Left ventricle myocardium inferior (tissue), 1 donor: ENCODE data around the gene FKBP15. TPM values are rescaled to one million over a fixed set of nuclear protein-coding genes. Genes with fewer than 3 reads are reported as not detected.
A peak's percentile ranks its signal among the peaks of the same experiment; 100 is the strongest.

Experiments
- DNase-seq: peaks from one replicate; pipeline ENCODE4 v3.0.0-alpha.2; 2020
- H3K27ac ChIP-seq: fragments of 200-600 bp; replicated peaks from 2 replicates; pipeline ENCODE4 v1.8.0; 2021
- H3K27me3 ChIP-seq: fragments of 200-600 bp; 2 replicates; pipeline ENCODE4 v1.8.0; 2021; ENCODE audit warnings: low read depth
- H3K36me3 ChIP-seq: fragments of 200-600 bp; 2 replicates; pipeline ENCODE4 v1.8.0; 2021
- H3K4me1 ChIP-seq: fragments of 200-600 bp; 2 replicates; pipeline ENCODE4 v1.8.0; 2021
- H3K4me3 ChIP-seq: fragments of 200-600 bp; 2 replicates; pipeline ENCODE4 v1.8.0; 2021; ENCODE audit warnings: mild to moderate bottlenecking, moderate library complexity
- H3K9me3 ChIP-seq: fragments of 200-600 bp; replicated peaks from 2 replicates; pipeline ENCODE4 v1.8.0; 2021
- intact Hi-C: fragments of 100-400 bp; cut with micrococcal nuclease; formaldehyde crosslinking; loops from one replicate; pipeline ENCODE4 v1.11.0; 2022
- total RNA-seq: library from RNA; stranded (reverse); fragmentation: NEBNext Ultra II Directional; extraction: Animal tissue kit (Norgen Biotek cat#: 25700); gene quantifications from one replicate; pipeline ENCODE4 v1.2.1, GENCODE V29; 2021
- TF ChIP-seq, protein P1 (sequence below): fragments of 200-600 bp; IDR thresholded peaks from 2 replicates; pipeline ENCODE4 v1.8.0; 2021; ENCODE audit warnings: antibody characterized with exemption, mild to moderate bottlenecking, borderline replicate concordance
- donor health status: DM: no; HTN: yes; CAD: no; lungs with severe emphysema.

FKBP15 gene
- total RNA-seq, 1 donor from 2014 or later, result 19.0 TPM

DNA sequence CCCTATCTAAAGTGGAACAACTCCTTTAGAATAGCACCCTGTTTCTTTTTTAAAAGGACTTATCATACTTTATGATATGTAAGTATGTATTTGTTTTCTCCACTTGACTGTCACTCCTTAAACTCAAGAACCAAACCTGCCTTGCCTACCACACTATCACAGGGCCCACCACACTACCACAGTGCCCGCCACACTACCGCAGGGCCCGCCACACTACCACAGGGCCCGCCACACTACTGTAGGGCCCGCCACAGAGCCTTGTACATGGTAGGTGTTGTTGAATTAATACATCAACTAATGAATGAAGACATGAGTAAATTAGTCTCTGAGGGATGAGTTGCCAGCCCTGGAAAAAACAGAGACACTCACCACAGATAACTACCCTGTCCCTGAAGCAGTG is 52.3 kb downstream of the FKBP15 start:
- no peaks in the 10 kb centered on the region for H3K27me3 ChIP-seq
- TF ChIP-seq, protein P1, sequence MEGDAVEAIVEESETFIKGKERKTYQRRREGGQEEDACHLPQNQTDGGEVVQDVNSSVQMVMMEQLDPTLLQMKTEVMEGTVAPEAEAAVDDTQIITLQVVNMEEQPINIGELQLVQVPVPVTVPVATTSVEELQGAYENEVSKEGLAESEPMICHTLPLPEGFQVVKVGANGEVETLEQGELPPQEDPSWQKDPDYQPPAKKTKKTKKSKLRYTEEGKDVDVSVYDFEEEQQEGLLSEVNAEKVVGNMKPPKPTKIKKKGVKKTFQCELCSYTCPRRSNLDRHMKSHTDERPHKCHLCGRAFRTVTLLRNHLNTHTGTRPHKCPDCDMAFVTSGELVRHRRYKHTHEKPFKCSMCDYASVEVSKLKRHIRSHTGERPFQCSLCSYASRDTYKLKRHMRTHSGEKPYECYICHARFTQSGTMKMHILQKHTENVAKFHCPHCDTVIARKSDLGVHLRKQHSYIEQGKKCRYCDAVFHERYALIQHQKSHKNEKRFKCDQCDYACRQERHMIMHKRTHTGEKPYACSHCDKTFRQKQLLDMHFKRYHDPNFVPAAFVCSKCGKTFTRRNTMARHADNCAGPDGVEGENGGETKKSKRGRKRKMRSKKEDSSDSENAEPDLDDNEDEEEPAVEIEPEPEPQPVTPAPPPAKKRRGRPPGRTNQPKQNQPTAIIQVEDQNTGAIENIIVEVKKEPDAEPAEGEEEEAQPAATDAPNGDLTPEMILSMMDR, result no peak
- peaks cover 42% of the 10 kb centered on the region for H3K4me1 ChIP-seq
- H3K9me3 ChIP-seq, result no peaks in the 10 kb centered on the region
- intact Hi-C loops, result no loop called here
- H3K27ac ChIP-seq, result no peak overlapping the region
- peaks cover 92% of the 10 kb centered on the region for H3K36me3 ChIP-seq
- DNase-seq, result no peak
- H3K4me3 ChIP-seq, result no peak overlapping the region

- H3K4me3 ChIP-seq, result no peak overlapping the region
- no peak for DNase-seq
- H3K27ac ChIP-seq, result peak overlapping the region; percentile 56
- TF ChIP-seq, protein P1, result no peak
- H3K36me3 ChIP-seq, result peaks cover 92% of the 10 kb centered on the region
- intact Hi-C loops, result no loop called here
- no peaks in the 10 kb centered on the region for H3K27me3 ChIP-seq
- no peaks in the 10 kb centered on the region for H3K9me3 ChIP-seq
- peaks cover 38% of the 10 kb centered on the region for H3K4me1 ChIP-seq
These were observed 55.0 kb downstream of the FKBP15 start for GRCh38 chr9:113166039-113166438.

DNA sequence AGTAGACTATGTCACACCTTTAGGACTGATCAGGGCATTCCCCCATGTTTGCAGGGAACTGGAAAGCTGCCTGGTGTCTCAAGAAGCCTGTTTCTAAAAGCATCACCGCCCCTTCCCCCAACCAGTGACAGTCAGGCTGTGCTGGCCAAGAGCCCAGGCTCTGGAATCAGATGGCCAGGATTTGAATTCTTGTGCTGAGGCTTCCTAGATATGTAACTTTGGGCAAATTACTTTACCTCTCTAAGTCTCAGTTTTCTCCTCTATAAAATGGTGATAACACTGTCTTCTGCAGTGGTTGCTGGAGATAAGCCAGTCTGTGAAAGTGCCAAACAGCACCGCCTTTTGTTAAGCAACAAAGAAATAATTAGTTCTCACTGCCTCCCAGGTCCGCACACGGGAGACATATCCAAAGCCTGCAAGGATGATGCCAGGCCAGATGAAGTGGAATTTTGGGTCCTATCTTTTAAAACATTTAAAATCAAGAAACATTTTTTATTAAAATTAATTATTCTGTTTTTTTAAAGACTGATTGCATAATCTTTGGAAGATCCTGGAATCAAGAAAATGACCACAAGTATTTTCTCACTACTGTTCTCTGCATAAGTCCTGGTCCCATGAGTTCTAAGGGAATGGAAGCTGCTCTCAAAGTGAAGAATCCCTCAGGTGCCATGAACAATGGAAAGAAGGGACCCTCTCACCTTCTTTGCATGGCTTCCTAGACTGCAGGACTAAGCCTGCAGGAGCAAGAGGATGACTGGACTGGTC is 56.4 kb downstream of the FKBP15 start:
- Histone ChIP-seq H3K4me1 (peaks cover 46% of the 10 kb centered on the region), H3K27ac (peak overlapping the region; percentile 56), H3K36me3 (peaks cover 79% of the 10 kb centered on the region), H3K9me3 (no peaks in the 10 kb centered on the region), H3K4me3 (no peak overlapping the region), H3K27me3 (no peaks in the 10 kb centered on the region)
- intact Hi-C loops, result no loop called here
- TF ChIP-seq, protein P1, result no peak
- peak; percentile 65 for DNase-seq

DNA sequence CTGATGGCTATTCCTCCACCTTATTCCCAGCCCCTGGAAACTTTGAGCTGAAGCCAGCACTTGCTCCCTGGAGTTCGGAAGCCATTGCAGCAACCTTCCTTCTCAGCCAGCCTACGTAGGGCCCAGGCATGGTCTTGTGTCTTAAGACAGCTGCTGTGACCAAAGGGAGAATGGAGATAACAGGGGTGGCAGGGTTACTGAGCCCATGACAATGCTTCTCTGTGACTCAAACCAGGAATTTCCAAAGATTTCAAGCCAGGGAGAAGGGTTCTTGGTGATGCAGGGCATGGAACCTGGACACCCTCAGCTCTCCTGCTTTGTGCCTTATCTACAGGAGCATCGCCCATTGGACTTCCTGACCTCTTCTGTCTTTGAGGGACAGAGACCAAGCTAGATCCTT is 58.1 kb downstream of the FKBP15 start:
- intact Hi-C loops, result no loop called here
- Histone ChIP-seq H3K9me3 (no peaks in the 10 kb centered on the region), H3K4me3 (no peak overlapping the region), H3K27me3 (no peaks in the 10 kb centered on the region), H3K36me3 (peaks cover 78% of the 10 kb centered on the region), H3K27ac (no peak overlapping the region), H3K4me1 (peaks cover 46% of the 10 kb centered on the region)
- TF ChIP-seq, protein P1, result no peak
- DNase-seq, result no peak

- H3K36me3 ChIP-seq, result peaks cover 57% of the 10 kb centered on the region
- intact Hi-C loops, result no loop called here
- no peak overlapping the region for H3K4me3 ChIP-seq
- no peak overlapping the region for H3K27ac ChIP-seq
- TF ChIP-seq, protein P1, result no peak
- DNase-seq, result no peak
- H3K9me3 ChIP-seq, result no peaks in the 10 kb centered on the region
- H3K27me3 ChIP-seq, result no peaks in the 10 kb centered on the region
- H3K4me1 ChIP-seq, result peaks cover 37% of the 10 kb centered on the region
These were observed 60.5 kb downstream of the FKBP15 start for GRCh38 chr9:113160571-113160970.
